ENCODE data around the gene ATP6AP1.

Gene ATP6AP1

DNA sequence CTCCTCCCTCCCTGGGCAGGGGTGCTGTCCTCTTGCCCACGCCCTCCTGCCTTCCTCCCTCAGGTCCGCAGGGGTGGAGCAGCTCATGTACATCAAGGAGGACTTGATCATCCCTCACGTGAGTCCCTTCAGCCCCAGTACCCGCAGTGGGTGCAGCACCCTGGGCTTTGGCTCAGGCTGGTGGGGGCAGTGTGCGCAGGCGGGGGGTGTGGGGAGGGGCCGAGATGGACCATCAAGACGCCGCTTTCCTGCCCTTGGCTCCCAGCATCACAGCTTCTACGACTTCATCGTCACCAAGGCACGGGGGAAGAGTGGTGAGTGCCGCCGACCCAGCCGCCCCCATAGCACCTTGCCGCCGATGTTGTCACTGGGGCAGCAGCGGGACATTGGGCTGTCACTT, 21.1 kb downstream of the ATP6AP1 start:
- DNase-seq (ENCODE audit: low read depth), result no peak

DNA sequence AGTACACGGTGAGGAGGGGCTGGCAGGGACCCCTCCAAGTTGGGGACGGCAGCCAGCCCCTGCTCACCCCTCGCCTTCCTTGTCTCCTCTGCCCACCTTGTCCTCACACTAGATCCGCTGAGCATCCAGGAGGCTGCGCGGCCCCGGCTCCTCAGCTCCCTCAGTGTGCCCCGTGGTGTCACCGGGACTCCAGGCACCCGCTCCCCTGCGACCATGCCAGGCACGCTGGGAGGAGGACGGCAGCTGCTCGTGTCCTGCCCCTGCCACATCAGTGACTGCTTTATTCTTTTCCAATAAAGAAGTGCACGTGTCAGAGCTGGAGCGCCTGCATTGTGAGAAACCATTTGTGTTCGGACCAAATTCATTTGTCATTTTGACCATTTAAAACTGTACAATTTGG, 21.8 kb downstream of the ATP6AP1 start:
- no peak for DNase-seq (ENCODE audit: low read depth)

DNA sequence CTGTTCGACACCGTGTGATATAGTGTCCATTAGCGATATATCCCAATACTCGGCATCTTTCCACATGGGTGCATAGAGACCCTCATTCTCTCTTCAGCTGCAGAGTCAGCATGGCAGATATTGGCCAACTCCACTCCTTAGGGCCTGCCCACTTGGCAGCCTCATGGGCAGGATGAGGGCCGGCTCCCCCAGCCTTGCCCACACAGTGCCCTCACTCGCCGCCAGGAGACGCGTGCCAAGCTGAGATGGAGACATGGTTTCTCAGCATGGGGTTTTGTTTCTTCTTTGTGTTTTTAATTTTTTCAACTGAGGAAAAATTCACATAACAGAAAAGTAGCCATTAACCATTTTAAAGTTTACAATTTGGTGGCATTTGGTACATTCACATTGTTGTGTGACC, 24.3 kb downstream of the ATP6AP1 start:
- DNase-seq (ENCODE audit: low read depth), result no peak

DNA sequence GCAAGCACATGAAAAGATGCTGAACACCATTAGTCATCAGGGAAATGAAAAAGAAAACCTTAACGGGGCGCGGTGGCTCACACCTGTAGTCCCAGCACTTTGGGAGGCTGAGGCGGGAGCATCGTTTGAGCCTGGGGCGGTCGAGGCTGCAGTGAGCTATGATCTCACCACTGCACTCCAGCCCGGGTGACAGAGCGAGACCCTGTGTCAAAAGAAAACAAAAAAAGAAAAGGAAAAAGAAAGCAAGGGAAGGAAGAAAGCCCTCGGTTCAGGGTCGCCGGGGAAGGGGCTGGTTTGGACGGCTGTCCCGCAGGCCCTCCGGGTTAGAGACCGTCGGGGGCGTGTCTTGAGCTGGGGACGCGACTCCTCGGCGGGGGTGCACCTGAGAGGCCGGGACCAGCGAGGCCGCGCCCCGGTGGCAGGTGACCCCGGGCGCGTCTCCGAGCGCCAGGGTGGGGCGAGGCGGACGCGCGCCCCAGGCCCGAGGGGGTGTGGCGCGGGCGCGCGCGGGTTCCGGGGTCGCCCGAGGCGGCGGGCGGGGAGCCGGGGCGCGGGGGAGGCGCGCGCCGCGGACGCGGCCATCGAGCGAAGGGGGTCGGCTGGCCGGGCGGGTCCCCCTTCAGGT, 29.1 kb downstream of the ATP6AP1 start:
- peak; percentile 31 for DNase-seq (ENCODE audit: low read depth)

DNA sequence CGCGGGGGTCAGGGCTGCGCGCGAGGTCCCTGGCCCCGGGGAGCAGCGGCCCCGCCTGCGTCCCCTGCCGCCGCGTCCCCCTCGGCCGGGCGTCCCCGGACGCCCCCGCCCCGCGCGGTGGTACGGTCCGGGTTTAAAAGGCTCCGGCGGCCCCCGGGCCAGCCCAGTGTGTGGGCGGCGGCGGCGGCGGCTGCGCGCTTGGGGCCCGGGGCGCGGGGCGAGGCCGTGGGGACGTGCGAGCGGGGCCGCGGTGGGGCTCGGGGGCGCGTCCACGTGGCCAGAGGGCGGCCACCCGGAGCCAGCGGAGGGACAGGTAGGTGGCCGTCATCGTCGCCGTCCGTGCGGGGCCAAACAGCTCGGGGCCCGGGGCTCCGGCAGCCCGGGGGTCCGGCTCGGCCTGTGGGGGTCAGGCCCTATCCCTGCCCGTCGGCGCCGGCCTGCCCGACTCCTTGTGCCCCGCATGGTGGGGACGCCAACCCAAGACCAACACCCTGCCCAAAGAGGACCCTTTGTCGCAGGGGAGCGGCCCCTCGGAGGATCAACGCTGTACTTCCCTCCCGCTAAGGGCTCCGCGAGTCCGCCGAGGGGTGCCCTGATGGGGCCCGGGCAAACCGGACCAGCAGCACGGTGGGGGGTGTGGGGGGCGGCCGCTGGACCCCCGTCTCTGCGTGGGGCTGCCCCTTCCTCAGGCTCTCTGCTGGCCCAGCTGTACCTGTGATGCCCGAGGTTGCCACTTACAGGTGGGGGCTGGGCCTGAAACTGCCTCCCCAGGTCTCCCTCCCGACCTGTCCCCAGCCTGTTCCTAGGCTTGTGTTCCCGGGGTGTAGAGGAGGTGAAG, 29.9 kb downstream of the ATP6AP1 start, which contains the start of gene PLXNA3:
TSS of gene PLXNA3 (plus strand) at position 166 of the 838 bp plus-strand sequence. CDS start 1,903 bp downstream, outside the sequence.
- peak; percentile 40 for DNase-seq (ENCODE audit: low read depth)

DNA sequence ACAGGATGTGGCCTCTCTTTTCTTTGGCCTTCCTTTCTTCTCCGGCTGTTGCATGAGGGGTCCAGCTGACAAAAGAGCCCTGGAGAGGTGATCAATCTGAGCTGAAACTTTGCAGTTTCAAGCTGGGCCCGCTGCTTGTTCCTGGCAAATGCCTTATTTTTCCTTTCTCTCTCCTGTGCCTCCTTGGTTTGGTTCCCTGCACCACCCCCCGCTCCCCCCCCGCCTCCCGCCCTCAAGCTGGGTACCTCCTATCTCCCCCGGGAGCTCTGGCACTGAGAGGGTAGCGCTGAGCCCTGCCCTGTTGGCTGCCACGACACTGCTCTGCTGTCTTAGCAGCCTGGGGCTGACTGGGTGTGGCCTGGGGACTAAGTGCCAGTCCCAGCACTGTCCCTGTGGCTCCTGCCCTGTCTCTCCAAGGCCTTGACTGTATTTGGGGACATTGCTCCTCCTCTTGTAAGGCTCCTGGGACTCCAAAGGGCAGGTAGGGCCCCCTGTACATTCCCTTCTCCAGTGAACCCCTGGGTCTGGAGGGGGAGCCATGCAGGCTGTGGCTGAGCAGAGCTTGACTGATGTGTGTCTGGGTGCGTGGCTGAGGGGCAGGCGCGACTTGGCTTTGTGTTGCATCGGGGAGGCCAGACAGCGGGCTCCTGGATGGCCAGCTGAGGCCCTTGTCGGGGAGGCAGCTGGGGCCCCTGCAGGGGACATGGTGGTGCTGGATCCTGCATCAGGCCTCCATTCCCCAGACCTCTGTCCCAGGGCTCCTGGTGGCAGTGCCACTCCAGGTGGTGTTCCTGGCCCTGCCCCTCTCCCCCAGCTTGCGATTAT, 30.7 kb downstream of the ATP6AP1 start:
- DNase-seq (ENCODE audit: low read depth), result no peak

DNA sequence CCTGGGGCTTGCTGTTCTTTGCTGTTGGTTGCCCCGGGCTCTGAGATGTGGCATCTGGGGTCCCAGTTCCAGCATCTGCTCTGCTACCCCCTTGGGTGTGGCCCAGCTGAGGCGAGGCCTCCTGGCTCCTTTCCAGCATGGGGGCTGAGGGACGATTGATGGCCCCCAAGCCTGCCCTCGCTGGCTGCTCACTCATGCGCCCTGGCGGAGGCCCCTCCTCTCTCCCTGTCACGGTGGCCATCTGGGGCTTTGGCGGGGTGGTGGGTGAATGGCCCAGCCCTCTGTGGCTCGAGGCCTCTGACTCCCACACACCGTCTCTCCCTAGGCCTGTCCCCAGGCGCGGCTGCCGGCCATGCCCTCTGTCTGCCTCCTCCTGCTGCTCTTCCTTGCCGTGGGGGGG, 31.4 kb downstream of the ATP6AP1 start:
- no peak for DNase-seq (ENCODE audit: low read depth)

DNA sequence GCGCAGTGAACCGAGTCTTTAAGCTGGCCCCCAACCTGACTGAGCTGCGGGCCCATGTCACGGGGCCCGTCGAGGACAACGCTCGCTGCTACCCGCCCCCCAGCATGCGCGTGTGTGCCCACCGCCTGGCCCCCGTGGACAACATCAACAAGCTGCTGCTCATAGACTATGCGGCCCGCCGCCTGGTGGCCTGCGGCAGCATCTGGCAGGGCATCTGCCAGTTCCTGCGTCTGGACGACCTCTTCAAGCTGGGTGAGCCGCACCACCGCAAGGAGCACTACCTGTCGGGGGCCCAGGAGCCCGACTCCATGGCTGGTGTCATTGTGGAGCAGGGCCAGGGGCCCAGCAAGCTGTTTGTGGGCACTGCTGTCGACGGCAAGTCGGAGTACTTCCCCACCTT, 31.8 kb downstream of the ATP6AP1 start:
- DNase-seq (ENCODE audit: low read depth), result no peak

DNA sequence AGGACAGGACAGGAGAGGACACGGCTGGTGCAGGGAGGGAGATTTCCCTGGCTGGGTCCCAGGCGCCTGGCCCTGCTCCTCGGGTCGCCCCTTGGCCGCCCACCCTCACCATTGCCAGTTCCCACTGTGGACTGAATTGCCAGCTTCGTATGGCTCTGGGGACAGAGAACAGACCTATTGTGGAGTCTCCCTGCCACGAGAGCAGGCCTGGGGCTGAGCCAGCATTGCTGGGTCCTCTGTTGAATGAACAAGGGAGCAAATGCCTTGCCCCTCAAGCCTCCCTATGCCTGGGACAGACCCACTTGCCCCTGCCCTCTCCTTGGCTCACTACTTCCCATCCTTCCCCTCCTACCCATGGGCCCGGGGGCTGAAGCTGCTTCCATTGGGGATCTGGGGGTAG, 33.9 kb downstream of the ATP6AP1 start:
- DNase-seq (ENCODE audit: low read depth), result no peak

DNA sequence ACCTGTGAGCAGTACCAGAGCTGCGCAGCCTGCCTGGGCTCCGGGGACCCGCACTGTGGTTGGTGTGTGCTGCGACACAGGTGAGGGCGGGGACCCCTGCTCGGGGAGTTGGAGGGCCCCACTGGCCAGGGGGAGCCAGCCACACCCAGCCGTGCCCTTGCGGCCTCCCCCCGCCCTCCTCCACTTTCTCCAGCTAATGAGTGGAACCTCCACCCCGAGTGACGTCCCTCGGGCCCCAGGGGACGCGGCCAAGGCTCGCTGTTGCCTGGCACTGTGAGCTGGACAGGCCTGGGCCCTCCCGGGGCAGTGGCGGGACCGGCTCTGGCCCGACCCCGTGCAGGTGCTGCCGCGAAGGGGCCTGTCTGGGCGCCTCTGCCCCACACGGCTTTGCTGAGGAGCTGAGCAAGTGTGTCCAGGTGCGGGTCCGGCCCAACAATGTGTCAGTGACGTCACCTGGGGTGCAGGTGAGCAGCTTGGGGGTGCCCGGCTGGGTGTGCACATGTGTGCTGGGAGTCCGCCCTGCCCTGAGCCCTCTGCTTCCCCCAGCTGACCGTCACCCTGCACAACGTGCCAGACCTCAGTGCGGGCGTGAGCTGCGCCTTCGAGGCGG, 35.2 kb downstream of the ATP6AP1 start:
- DNase-seq (ENCODE audit: low read depth), result no peak

DNA sequence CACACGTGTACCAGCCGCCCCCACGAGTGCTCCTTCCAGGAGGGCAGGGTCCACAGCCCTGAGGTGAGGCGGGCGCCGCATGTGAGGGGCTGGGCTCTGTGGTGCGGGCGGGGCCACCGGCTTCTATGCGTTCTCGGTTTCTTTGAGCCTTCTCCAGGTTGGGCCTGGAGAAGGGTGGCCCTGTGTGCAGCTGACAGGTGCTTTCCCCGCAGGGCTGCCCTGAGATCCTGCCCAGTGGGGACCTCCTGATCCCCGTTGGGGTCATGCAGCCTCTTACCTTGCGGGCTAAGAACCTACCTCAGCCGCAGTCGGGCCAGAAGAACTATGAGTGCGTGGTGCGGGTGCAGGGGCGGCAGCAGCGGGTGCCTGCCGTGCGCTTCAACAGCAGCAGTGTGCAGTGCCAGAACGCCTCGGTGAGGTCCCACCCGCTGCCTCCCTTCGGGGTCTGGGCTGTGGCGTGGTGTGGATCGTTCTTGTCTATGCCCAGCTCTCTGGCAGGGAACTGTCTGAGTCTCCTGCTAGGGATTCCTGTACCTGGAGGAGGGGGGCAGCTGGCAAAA, 36.4 kb downstream of the ATP6AP1 start:
- DNase-seq (ENCODE audit: low read depth), result no peak

DNA sequence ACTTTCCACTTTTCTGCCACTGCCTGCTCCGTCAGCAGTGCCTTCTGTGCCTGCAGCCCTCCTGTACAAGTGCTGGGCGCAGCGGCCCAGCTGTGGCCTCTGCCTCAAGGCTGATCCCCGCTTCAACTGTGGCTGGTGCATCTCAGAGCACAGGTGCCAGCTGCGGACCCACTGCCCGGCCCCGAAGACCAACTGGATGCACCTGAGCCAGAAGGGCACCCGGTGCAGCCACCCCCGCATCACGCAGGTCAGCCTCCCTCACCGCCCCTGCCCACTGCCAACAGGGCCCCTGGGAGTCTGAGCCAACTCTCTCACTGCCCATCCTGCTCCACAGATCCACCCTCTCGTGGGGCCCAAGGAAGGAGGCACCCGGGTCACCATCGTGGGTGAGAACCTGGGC, 37.1 kb downstream of the ATP6AP1 start:
- DNase-seq (ENCODE audit: low read depth), result no peak

DNA sequence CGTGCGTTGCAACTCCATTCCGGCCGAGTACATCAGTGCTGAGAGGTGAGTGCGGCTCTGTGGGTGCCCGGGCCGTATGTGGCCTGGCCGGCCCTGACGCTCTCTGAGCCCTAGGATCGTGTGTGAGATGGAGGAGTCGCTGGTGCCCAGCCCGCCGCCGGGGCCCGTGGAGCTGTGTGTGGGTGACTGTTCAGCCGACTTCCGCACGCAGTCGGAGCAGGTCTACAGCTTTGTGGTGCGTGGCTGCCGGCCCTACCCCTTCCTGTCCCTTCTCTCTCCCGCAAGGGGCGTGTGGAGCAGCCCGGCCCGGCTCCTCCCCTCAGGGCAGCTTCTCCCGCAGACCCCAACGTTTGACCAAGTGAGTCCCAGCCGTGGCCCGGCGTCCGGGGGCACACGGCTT, 37.6 kb downstream of the ATP6AP1 start:
- DNase-seq (ENCODE audit: low read depth), result no peak

DNA sequence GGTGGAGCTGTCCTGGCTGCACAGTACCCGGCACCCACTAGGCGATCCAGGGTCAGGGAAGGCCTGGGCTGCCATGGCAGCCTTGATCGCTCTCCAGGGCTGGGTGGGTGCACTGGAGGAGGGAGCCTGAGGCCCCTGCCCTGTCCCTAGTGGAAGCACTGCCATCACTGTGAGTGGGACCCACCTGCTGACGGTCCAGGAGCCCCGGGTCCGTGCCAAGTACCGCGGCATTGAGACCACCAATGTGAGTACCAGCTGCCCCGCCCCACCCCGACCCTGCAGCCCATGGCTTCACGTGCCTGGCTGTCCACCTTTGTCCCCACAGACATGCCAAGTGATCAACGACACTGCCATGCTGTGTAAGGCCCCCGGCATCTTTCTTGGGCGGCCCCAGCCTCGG, 38.4 kb downstream of the ATP6AP1 start:
- no peak for DNase-seq (ENCODE audit: low read depth)

DNA sequence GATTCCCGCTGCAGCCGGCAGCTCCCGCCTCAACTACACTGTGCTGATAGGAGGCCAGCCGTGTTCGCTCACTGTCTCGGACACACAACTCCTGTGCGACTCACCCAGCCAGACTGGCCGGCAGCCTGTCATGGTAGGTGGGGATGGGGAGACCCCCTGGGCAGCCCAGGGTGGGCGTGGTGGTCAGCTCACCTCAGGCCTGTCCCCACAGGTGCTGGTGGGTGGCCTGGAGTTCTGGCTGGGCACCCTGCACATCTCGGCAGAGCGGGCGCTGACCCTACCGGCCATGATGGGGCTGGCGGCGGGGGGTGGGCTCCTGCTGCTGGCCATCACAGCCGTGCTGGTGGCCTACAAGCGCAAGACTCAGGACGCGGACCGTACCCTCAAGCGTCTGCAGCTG, 39.1 kb downstream of the ATP6AP1 start:
- DNase-seq (ENCODE audit: low read depth), result no peak

DNA sequence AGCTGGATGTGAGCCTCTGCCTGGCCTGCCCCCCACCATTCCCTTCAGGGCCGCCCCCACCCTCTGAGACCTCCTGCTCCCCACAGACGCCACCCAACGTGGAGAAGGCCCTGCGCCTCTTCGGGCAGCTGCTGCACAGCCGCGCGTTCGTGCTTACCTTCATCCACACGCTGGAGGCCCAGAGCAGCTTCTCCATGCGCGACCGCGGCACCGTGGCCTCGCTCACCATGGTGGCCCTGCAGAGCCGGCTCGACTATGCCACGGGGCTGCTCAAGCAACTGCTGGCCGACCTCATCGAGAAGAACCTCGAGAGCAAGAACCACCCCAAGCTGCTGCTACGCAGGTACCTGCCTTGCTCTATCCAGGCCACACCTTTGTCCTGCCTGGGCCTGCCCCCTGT, 39.7 kb downstream of the ATP6AP1 start:
- no peak for DNase-seq (ENCODE audit: low read depth)

DNA sequence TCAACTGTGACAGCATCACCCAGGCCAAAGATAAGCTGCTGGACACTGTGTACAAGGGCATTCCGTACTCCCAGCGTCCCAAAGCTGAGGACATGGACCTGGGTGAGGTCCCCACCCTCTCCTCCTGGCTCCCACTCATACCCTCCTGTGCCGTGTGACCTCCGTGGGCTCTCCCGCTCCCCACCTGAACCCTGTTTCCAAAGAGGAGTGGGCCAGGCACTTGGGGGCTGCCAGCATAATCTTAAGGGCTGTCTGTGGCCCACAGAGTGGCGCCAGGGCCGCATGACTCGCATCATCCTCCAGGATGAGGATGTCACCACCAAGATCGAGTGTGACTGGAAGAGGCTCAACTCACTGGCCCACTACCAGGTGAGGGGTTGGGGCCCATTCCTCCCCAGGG, 40.6 kb downstream of the ATP6AP1 start:
- DNase-seq (ENCODE audit: low read depth), result no peak

DNA sequence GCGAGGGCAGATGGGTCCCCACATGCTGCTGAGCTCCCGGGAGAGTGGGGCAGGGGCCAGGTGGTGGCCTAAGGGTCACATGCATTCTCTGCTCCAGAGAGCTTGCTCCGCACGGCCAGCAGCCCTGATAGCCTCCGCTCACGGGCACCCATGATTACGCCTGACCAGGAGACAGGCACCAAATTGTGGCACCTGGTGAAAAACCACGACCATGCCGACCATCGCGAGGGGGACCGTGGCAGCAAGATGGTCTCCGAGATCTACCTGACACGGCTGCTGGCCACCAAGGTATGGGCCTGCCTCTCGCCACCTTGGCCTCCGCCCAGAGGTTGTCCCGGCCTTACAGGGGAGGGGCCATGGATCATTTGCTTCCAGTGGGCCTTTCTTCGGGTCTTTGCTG, 41.4 kb downstream of the ATP6AP1 start:
- no peak for DNase-seq (ENCODE audit: low read depth)

DNA sequence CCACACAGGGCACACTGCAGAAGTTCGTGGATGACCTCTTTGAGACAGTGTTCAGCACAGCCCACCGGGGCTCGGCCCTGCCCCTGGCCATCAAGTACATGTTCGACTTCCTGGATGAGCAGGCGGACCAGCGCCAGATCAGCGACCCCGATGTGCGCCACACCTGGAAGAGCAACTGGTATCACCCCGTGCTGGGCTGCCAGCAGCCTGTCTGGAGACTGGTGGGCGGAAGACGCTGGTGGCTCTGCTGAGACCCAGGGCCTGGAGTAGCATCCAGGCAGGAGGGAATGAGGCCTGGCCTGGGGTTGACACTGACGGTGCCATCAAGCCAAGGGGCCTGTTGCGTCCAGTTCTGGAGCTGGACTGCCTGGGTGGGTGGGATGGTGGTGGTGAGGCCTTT, 42.0 kb downstream of the ATP6AP1 start:
- no peak for DNase-seq (ENCODE audit: low read depth)

DNA sequence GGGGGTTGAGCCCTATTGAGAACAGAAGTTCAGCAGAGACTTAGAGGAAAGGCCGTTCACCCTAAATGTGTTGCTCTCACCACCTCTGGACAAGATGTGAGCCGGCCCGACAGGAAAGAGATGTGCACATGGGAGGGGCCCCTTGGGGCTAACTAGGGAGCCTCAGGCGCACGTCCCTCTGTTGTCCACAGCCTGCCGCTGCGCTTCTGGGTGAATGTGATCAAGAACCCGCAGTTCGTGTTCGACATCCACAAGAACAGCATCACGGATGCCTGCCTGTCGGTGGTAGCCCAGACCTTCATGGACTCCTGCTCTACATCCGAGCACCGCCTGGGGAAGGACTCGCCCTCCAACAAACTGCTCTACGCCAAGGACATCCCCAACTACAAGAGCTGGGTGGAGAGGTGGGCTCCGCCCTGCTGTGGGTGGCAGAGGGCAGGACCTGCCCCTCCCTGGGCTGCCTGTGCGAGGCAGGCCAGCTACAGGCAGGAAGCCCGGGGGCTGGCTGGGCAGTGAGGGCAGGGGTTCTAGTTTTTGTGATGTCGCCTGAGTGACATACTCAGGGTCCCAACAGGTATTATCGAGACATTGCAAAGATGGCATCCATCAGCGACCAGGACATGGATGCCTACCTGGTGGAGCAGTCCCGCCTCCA, 42.6 kb downstream of the ATP6AP1 start:
- DNase-seq (ENCODE audit: low read depth), result no peak

DNA sequence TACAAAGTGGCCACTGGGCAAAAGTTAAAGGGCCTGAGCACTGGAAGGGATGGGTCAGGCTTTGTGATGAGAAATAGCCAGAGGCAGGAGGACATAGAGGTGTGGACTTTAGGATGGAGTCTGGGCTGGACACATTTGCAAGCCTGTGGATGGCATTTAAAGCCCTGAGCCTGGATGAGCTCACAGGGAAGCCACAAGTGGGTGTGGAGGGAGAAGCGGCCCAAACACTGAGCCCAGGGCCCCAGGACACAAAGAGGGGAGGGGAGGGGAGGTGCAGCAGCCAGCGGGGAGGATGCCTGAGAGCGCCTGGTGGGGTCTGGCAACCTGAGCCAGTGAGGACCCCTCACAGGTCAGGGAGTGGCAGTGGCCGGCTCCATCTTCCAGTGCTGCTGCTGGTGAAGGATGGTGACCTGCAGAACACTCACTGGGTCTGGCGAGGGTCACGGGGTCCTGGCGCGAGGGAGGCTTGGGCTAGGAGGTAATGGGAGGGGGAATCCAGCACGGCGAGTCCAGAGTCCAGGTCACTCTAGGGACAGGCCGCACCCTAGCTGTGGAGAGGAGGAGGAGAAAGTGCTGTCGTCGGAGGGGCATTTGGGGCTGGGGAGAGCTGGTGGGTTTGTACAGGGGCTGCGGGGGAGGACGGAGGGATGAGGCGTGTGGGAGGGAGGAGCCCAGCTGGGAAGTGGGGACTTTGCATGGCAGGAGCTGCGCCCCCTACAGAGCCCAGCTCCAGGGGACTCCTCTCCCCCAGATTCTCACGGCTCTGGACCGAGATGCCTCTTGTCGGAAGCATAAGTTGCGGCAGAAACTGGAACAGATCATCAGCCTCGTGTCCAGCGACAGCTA, 43.6 kb downstream of the ATP6AP1 start:
- DNase-seq (ENCODE audit: low read depth), result no peak

All from stimulated activated CD4-positive, alpha-beta T cell treated with anti-CD3 and anti-CD28 coated beads, Interleukin-2, amount 100 ng/mL, for 4 hours (primary cell).